GM18507 (cell line): ENCODE measurements around the gene OXER1.
A peak's percentile ranks its signal among the peaks of the same experiment; 100 is the strongest.

ENCODE experiments used
- DNase-seq: peaks from one replicate; pipeline ENCODE4 v3.0.0; 2011; ENCODE audit warnings: low read depth; ENCODE audit not compliant: insufficient read length; ENCODE audit errors: extremely low spot score
- FAIRE-seq: peaks from 2 replicates; lab custom pipeline; 2011; peaks lifted over from hg19 to GRCh38; lab: Jason Lieb, UNC

OXER1 gene

GRCh38 chr2:42722320-42723190, 41.4 kb downstream of the OXER1 start:
- peak; percentile 20 for DNase-seq

DNA sequence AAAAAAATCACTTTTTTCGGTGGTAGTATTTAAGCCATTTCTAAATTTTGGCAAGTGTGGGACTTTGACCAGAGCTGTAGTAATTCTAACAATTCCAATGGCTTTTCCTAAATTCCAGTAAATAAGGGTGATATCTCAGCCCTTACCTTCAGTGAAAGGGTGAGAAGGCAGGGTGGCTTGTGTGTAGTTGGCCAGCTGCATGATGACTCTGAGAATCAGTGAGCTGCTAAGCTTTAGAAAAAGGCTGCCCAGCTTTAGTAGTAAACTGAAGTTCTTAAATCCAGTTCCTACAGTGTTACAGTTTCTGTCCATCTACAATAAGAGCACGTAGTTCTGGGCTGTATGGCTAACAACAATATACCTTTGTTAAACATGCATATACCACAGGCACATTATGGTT, 42.0 kb downstream of the OXER1 start:
- no peak for DNase-seq

More at GRCh38 chr2:42722320-42723190, 41.4 kb downstream of the OXER1 start:
- peak; percentile 82 for FAIRE-seq

DNA sequence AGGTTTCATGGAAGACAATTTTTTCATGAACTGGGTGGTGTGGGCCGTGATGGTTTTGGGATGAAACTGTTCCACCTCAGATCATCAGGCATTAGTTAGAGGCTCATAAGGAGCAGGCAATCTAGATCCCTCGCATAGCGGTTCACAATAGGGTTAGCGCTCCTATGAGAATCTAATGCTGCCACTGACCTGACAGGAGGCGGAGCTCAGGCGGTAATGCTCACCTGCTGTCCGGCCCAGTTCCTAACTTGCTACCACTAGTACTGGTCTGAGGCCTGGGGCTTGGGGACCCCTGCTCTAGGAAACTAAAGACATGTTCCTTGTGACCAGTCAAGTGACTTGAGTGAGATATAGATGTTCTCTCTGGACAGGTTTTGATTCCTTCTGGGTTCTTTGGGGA, 49.2 kb downstream of the OXER1 start:
- DNase-seq (no peak), FAIRE-seq (no peak)

More for the DNA sequence above, 42.0 kb downstream of the OXER1 start:
- FAIRE-seq = no peak

GRCh38 chr2:42713920-42714319, 50.0 kb downstream of the OXER1 start:
- no peak for FAIRE-seq

GRCh38 chr2:42712934-42713333, 51.0 kb downstream of the OXER1 start:
- DNase-seq (no peak), FAIRE-seq (no peak)

More at GRCh38 chr2:42713920-42714319, 50.0 kb downstream of the OXER1 start:
- no peak for DNase-seq
